HEK293 (cell line): ENCODE results near the gene PACRG.

Source experiments
- CTCF ChIA-PET: fragments of 350-600 bp; formaldehyde crosslinking; extraction: SDS; loops from one replicate; lab custom pipeline; 2021; ENCODE audit warnings: antibody characterized with exemption; lab: Yijun Ruan, JAX
- POLR2A ChIA-PET: fragments of 300-600 bp; formaldehyde crosslinking; extraction: SDS; loops from one replicate; lab custom pipeline; 2020; ENCODE audit warnings: antibody characterized with exemption, inconsistent platforms; lab: Yijun Ruan, JAX
- H3K27ac ChIP-seq: fragments of 200-500 bp; sonication (Bioruptor generic); 2 replicates; pipeline ENCODE4 v1.5.1; 2014; ENCODE audit warnings: low read depth, low read length, control low read depth, inconsistent platforms; ENCODE audit errors: extremely low read depth
- H3K36me3 ChIP-seq, 2 experiments: fragments of 200-500 bp in 1 of 2; sonication (Bioruptor generic) in 1 of 2; 1 replicate in 1 of 2; 2 replicates in 1 of 2; pipeline ENCODE4 v1.5.1; 2014 to 2017; ENCODE audit warnings: inconsistent platforms in 2 of 2, low read length in 2 of 2; ENCODE audit not compliant: control insufficient read depth in 2 of 2, insufficient read depth in 1 of 2
- H3K4me1 ChIP-seq: fragments of 200-500 bp; sonication (Bioruptor generic); 2 replicates; pipeline ENCODE4 v1.5.1; 2014; ENCODE audit warnings: mild to moderate bottlenecking, low read length, inconsistent platforms; ENCODE audit not compliant: control insufficient read depth, insufficient read depth
- H3K4me3 ChIP-seq: 2 replicates; pipeline ENCODE4 v1.5.1; 2011; ENCODE audit warnings: low read depth, mild to moderate bottlenecking, control low read depth, low read length, moderate library complexity
- H3K9me3 ChIP-seq: fragments of 200-500 bp; sonication (Bioruptor generic); 2 replicates; pipeline ENCODE4 v1.5.1; 2014; ENCODE audit warnings: low read depth, low read length, inconsistent platforms; ENCODE audit not compliant: control insufficient read depth, insufficient read depth
- REPIN1 ChIP-seq: fragments of 450-650 bp; formaldehyde crosslinking; IDR thresholded peaks from 2 replicates; pipeline ENCODE4 v1.5.1; 2017; ENCODE audit warnings: missing biosample characterization, missing genetic modification characterization, low read depth
- SALL2 ChIP-seq: fragments of 450-650 bp; formaldehyde crosslinking; IDR thresholded peaks from 2 replicates; pipeline ENCODE4 v1.5.0; 2017; ENCODE audit warnings: missing biosample characterization, mild to moderate bottlenecking, missing genetic modification characterization, borderline replicate concordance
- SP2 ChIP-seq: fragments of 450-650 bp; formaldehyde crosslinking; IDR thresholded peaks from 2 replicates; pipeline ENCODE4 v1.5.1; 2016; ENCODE audit warnings: missing biosample characterization, missing genetic modification characterization
- TCF7L2 ChIP-seq: IDR thresholded peaks from 2 replicates; pipeline ENCODE4 v1.6.1; 2011; ENCODE audit warnings: low read depth, mild to moderate bottlenecking, inconsistent platforms, low read length, moderate library complexity, borderline replicate concordance
- YY1 ChIP-seq: fragments of 450-650 bp; formaldehyde crosslinking; IDR thresholded peaks from 2 replicates; pipeline ENCODE4 v1.5.1; 2018; ENCODE audit warnings: missing biosample characterization, missing genetic modification characterization
- ZBTB20 ChIP-seq: fragments of 450-650 bp; formaldehyde crosslinking; IDR thresholded peaks from 2 replicates; pipeline ENCODE4 v1.5.1; 2016; ENCODE audit warnings: missing biosample characterization, missing genetic modification characterization
- ZFP3 ChIP-seq: fragments of 450-650 bp; formaldehyde crosslinking; IDR thresholded peaks from 2 replicates; pipeline ENCODE4 v1.5.1; 2016; ENCODE audit warnings: low read depth, missing biosample characterization, missing genetic modification characterization
- ZNF112 ChIP-seq: fragments of 450-650 bp; formaldehyde crosslinking; IDR thresholded peaks from 2 replicates; pipeline ENCODE4 v1.5.0; 2017; ENCODE audit warnings: missing biosample characterization, missing genetic modification characterization
- ZNF211 ChIP-seq: fragments of 450-650 bp; formaldehyde crosslinking; IDR thresholded peaks from 2 replicates; pipeline ENCODE4 v1.5.1; 2016; ENCODE audit warnings: low read depth, missing biosample characterization, missing genetic modification characterization
- ZNF23 ChIP-seq: fragments of 450-650 bp; formaldehyde crosslinking; IDR thresholded peaks from 2 replicates; pipeline ENCODE4 v1.5.1; 2016; ENCODE audit warnings: missing biosample characterization, missing genetic modification characterization, borderline replicate concordance
- ZNF548 ChIP-seq: fragments of 450-650 bp; formaldehyde crosslinking; IDR thresholded peaks from 2 replicates; pipeline ENCODE4 v1.5.1; 2016; ENCODE audit warnings: missing biosample characterization, missing genetic modification characterization
- ZNF558 ChIP-seq: fragments of 450-650 bp; formaldehyde crosslinking; IDR thresholded peaks from 2 replicates; pipeline ENCODE4 v1.5.1; 2016; ENCODE audit warnings: missing biosample characterization, missing genetic modification characterization
- ZNF621 ChIP-seq: fragments of 450-650 bp; formaldehyde crosslinking; IDR thresholded peaks from 2 replicates; pipeline ENCODE4 v1.5.1; 2017; ENCODE audit warnings: missing biosample characterization, missing genetic modification characterization
- ZNF664 ChIP-seq: fragments of 450-650 bp; formaldehyde crosslinking; IDR thresholded peaks from 2 replicates; pipeline ENCODE4 v1.5.1; 2016; ENCODE audit warnings: missing biosample characterization, missing genetic modification characterization
- ZNF707 ChIP-seq: fragments of 450-650 bp; formaldehyde crosslinking; IDR thresholded peaks from 2 replicates; pipeline ENCODE4 v1.5.1; 2016; ENCODE audit warnings: missing biosample characterization, missing genetic modification characterization
- ZNF76 ChIP-seq: fragments of 450-650 bp; formaldehyde crosslinking; IDR thresholded peaks from 2 replicates; pipeline ENCODE4; 2016; ENCODE audit warnings: low read depth, missing biosample characterization, missing genetic modification characterization, borderline replicate concordance
- ZNF792 ChIP-seq: fragments of 450-650 bp; formaldehyde crosslinking; IDR thresholded peaks from 2 replicates; pipeline ENCODE4 v1.5.1; 2016; ENCODE audit warnings: missing biosample characterization, missing genetic modification characterization
- TF ChIP-seq, protein P1 (sequence below): fragments of 450-650 bp; formaldehyde crosslinking; IDR thresholded peaks from 2 replicates; pipeline ENCODE4 v1.5.1; 2016; ENCODE audit warnings: missing biosample characterization, missing genetic modification characterization, low read depth
- TF ChIP-seq, protein P2 (sequence below): fragments of 450-650 bp; formaldehyde crosslinking; IDR thresholded peaks from 2 replicates; pipeline ENCODE4 v1.5.1; 2016; ENCODE audit warnings: missing biosample characterization, missing genetic modification characterization, borderline replicate concordance
- TF ChIP-seq, protein P3 (sequence below): fragments of 450-650 bp; formaldehyde crosslinking; IDR thresholded peaks from 2 replicates; pipeline ENCODE4 v1.5.1; 2016; ENCODE audit warnings: missing biosample characterization, missing genetic modification characterization
- TF ChIP-seq, protein P4 (sequence below): fragments of 450-650 bp; formaldehyde crosslinking; IDR thresholded peaks from 2 replicates; pipeline ENCODE4 v1.5.1; 2016; ENCODE audit warnings: missing biosample characterization, missing genetic modification characterization
- TF ChIP-seq, protein P5 (sequence below): fragments of 450-650 bp; formaldehyde crosslinking; IDR thresholded peaks from 2 replicates; pipeline ENCODE4 v1.5.1; 2017; ENCODE audit warnings: missing biosample characterization, missing genetic modification characterization

PACRG gene

DNA sequence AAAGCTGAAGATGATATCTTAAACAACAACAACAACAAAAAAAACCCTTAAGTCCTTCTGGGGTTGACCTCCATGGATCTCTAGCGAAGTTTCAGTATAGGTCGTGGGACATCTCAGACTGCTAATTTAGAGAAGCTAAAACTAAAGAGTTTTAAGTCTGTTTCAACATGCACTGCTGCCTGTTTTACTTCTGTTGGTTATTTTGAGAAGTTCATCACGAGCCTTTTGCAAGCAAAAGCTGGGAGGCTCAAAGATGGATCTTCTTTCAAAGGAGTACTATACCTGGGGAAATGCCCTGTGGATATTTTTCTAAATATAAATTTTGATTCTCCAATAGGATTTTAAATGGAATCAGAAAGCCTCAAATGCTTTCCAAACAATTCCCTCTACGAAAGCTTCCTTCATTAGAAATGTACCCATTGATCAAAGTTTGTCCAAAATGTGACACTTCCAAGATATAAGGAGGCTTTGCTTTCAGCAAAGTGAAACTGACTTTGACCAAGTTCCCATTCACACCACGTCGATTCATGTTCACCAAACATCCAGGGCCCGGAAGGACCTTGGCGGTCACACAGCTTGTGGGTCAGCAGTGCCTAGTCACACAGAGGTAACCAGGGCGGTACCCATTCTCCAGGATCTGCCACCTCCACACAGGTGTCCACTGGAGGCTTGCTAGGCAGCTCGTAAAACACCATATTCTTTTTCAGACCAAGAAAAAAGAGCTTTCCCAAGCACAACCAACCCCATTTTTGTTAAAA is 592.0 kb downstream of the PACRG start:
- H3K27ac ChIP-seq = no peak overlapping the region
- TF ChIP-seq ZNF558 (no peak), YY1 (no peak), ZNF621 (tag by site-specific recombination) (no peak)
- ChIA-PET CTCF (interaction anchor here (0.6 kb wide), 2 partner anchors 71 to 132 kb away, joined by 3 read pairs; no protein-coding TSS in a partner anchor), POLR2A (interaction anchor here (0.6 kb wide), 1 partner anchor 753 kb away, joined by 3 read pairs; no protein-coding TSS in a partner anchor)
- no peaks in the 10 kb centered on the region for H3K36me3 ChIP-seq
- H3K4me3 ChIP-seq = no peak overlapping the region
- H3K9me3 ChIP-seq = no peaks in the 10 kb centered on the region
- H3K4me1 ChIP-seq = no peaks in the 10 kb centered on the region

DNA sequence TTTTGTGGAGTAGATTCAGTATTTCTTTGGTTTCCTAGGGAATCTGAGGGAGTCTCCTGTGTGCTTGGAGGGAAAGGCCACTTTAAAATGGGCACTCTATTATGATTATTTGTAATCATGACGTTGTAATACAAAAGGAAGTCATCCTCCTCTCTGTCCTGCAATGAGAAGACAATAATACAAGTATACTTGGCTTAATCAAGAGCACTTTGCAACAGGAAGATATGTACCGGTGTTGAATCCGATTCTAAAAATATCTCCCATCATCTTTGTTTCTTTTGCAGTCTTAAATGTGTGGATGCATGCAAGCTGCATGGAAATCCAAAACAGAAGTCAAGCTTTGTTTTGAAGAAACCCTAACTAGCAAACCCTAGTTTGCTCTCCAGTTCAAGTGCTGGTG is 592.6 kb downstream of the PACRG start:
- Histone ChIP-seq H3K4me1 (no peaks in the 10 kb centered on the region), H3K9me3 (no peaks in the 10 kb centered on the region), H3K36me3 (no peaks in the 10 kb centered on the region), H3K27ac (no peak overlapping the region), H3K4me3 (no peak overlapping the region)
- ChIA-PET POLR2A (no interaction called here), CTCF (interaction anchor here (0.6 kb wide), 1 partner anchor 70 kb away, joined by 3 read pairs; no protein-coding TSS in a partner anchor)
- TF ChIP-seq ZNF548 (tag by site-specific recombination) = no peak
- TF ChIP-seq, protein P1, sequence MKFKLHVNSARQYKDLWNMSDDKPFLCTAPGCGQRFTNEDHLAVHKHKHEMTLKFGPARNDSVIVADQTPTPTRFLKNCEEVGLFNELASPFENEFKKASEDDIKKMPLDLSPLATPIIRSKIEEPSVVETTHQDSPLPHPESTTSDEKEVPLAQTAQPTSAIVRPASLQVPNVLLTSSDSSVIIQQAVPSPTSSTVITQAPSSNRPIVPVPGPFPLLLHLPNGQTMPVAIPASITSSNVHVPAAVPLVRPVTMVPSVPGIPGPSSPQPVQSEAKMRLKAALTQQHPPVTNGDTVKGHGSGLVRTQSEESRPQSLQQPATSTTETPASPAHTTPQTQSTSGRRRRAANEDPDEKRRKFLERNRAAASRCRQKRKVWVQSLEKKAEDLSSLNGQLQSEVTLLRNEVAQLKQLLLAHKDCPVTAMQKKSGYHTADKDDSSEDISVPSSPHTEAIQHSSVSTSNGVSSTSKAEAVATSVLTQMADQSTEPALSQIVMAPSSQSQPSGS (tag by site-specific recombination) = no peak

DNA sequence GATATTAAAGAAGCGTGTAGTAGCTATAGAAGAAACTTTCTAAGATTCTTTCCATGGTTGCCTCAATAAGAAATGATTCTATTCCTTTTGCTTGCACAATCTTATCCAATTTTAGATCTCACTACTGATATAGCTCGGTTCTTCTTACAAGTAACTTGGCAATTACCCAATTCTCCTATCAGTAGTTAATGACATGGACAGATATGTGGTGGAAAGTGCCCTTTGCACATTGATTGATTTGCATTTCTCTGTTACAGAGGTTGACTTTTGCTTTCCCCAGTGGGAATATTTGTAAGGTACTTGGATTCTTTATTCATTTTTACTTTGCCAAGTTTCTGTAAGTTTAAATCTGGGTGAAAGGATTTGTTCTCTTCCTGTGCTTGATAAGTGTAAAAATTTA is 593.0 kb downstream of the PACRG start:
- Histone ChIP-seq H3K4me3 (no peak overlapping the region), H3K9me3 (no peaks in the 10 kb centered on the region), H3K4me1 (no peaks in the 10 kb centered on the region), H3K27ac (no peak overlapping the region), H3K36me3 (no peaks in the 10 kb centered on the region)
- ChIA-PET POLR2A (no interaction called here), CTCF (interaction anchor here (0.6 kb wide), 1 partner anchor 70 kb away, joined by 3 read pairs; no protein-coding TSS in a partner anchor)
- TF ChIP-seq YY1 = no peak
- TF ChIP-seq ZNF211 (tag by site-specific recombination) = no peak
- no peak for TF ChIP-seq REPIN1 (tag by site-specific recombination)
- TF ChIP-seq ZNF23 (tag by site-specific recombination) = no peak
- TF ChIP-seq, protein P2, sequence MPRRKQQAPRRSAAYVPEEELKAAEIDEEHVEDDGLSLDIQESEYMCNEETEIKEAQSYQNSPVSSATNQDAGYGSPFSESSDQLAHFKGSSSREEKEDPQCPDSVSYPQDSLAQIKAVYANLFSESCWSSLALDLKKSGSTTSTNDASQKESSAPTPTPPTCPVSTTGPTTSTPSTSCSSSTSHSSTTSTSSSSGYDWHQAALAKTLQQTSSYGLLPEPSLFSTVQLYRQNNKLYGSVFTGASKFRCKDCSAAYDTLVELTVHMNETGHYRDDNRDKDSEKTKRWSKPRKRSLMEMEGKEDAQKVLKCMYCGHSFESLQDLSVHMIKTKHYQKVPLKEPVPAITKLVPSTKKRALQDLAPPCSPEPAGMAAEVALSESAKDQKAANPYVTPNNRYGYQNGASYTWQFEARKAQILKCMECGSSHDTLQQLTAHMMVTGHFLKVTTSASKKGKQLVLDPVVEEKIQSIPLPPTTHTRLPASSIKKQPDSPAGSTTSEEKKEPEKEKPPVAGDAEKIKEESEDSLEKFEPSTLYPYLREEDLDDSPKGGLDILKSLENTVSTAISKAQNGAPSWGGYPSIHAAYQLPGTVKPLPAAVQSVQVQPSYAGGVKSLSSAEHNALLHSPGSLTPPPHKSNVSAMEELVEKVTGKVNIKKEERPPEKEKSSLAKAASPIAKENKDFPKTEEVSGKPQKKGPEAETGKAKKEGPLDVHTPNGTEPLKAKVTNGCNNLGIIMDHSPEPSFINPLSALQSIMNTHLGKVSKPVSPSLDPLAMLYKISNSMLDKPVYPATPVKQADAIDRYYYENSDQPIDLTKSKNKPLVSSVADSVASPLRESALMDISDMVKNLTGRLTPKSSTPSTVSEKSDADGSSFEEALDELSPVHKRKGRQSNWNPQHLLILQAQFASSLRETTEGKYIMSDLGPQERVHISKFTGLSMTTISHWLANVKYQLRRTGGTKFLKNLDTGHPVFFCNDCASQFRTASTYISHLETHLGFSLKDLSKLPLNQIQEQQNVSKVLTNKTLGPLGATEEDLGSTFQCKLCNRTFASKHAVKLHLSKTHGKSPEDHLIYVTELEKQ (tag by site-specific recombination) = no peak
- TF ChIP-seq ZNF664 (tag by site-specific recombination) = no peak
- TF ChIP-seq SALL2 (tag by site-specific recombination) = no peak
- no peak for TF ChIP-seq ZBTB20 (tag by site-specific recombination)
- no peak for TF ChIP-seq ZNF76 (tag by site-specific recombination)
- TF ChIP-seq, protein P3, sequence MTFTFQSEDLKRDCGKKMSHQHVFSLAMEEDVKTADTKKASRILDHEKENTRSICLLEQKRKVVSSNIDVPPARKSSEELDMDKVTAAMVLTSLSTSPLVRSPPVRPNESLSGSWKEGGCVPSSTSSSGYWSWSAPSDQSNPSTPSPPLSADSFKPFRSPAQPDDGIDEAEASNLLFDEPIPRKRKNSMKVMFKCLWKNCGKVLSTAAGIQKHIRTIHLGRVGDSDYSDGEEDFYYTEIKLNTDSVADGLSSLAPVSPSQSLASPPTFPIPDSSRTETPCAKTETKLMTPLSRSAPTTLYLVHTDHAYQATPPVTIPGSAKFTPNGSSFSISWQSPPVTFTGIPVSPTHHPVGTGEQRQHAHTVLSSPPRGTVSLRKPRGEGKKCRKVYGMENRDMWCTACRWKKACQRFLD (tag by site-specific recombination) = no peak
- TF ChIP-seq SP2 (tag by site-specific recombination) = no peak
- TF ChIP-seq, protein P4, sequence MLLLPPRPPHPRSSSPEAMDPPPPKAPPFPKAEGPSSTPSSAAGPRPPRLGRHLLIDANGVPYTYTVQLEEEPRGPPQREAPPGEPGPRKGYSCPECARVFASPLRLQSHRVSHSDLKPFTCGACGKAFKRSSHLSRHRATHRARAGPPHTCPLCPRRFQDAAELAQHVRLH (tag by site-specific recombination) = no peak
- no peak for TF ChIP-seq ZNF792
- TF ChIP-seq TCF7L2 = no peak
- TF ChIP-seq ZNF112 (tag by site-specific recombination) = no peak
- TF ChIP-seq ZNF707 (tag by site-specific recombination) = no peak
- TF ChIP-seq, protein P5, sequence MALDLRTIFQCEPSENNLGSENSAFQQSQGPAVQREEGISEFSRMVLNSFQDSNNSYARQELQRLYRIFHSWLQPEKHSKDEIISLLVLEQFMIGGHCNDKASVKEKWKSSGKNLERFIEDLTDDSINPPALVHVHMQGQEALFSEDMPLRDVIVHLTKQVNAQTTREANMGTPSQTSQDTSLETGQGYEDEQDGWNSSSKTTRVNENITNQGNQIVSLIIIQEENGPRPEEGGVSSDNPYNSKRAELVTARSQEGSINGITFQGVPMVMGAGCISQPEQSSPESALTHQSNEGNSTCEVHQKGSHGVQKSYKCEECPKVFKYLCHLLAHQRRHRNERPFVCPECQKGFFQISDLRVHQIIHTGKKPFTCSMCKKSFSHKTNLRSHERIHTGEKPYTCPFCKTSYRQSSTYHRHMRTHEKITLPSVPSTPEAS (tag by site-specific recombination) = no peak
- no peak for TF ChIP-seq ZFP3 (tag by site-specific recombination)
